Activated B cell treated with CpG ODN at 0.5 μM for 24 hours (primary cell): ENCODE measurements around the gene BHLHE23. TPM values are rescaled to one million over a fixed set of nuclear protein-coding genes. Genes with fewer than 3 reads are reported as not detected.

Experiments
- ATAC-seq: fragments of 200-7000 bp; cut with Tn5 transposase; one replicate; pipeline ENCODE4 v1.10.0; 2021; ENCODE audit warnings: low read depth, mild to moderate bottlenecking, moderate library complexity
- CTCF ChIA-PET: fragments of 350-600 bp; sonication (Branson Sonifier 250); formaldehyde crosslinking; loops from one replicate; lab custom pipeline; 2021; ENCODE audit warnings: antibody characterized with exemption; lab: Charles Lee
- POLR2A ChIA-PET: fragments of 350-600 bp; sonication (Branson Sonifier 250); formaldehyde crosslinking; loops from one replicate; lab custom pipeline; 2021; ENCODE audit warnings: antibody characterized with exemption; lab: Charles Lee
- DNase-seq: peaks from one replicate; pipeline ENCODE4 v3.0.0; 2022
- H3K27ac Mint-ChIP-seq: one replicate; pipeline ENCODE4 v1.8.0; 2020; ENCODE audit warnings: mixed read lengths
- H3K27me3 Mint-ChIP-seq: one replicate; pipeline ENCODE4 v1.8.0; 2021; ENCODE audit warnings: mixed read lengths
- H3K36me3 Mint-ChIP-seq: one replicate; pipeline ENCODE4 v1.8.0; 2021; ENCODE audit warnings: low read depth, mixed read lengths
- H3K4me1 Mint-ChIP-seq: one replicate; pipeline ENCODE4 v1.8.0; 2021; ENCODE audit warnings: mixed read lengths
- H3K4me3 Mint-ChIP-seq: one replicate; pipeline ENCODE4 v1.8.0; 2020; ENCODE audit warnings: mild to moderate bottlenecking, mixed read lengths
- H3K9me3 Mint-ChIP-seq: one replicate; pipeline ENCODE4 v1.8.0; 2020; ENCODE audit warnings: mixed read lengths
- intact Hi-C: fragments of 100-400 bp; cut with micrococcal nuclease; formaldehyde crosslinking; loops from one replicate; pipeline ENCODE4 v1.15.1; 2024
- total RNA-seq: library from RNA; stranded (reverse); gene quantifications from 2 replicates; pipeline ENCODE4 v1.2.3, GENCODE V29; 2022
- TF ChIP-seq, protein P1 (sequence below): fragments of 200-600 bp; IDR thresholded peaks from one replicate; pipeline ENCODE4 v1.8.0; 2022; ENCODE audit warnings: antibody characterized with exemption, mild to moderate bottlenecking

BHLHE23 gene
- total RNA-seq, 1 donor from 2014 or later, result not detected

DNA sequence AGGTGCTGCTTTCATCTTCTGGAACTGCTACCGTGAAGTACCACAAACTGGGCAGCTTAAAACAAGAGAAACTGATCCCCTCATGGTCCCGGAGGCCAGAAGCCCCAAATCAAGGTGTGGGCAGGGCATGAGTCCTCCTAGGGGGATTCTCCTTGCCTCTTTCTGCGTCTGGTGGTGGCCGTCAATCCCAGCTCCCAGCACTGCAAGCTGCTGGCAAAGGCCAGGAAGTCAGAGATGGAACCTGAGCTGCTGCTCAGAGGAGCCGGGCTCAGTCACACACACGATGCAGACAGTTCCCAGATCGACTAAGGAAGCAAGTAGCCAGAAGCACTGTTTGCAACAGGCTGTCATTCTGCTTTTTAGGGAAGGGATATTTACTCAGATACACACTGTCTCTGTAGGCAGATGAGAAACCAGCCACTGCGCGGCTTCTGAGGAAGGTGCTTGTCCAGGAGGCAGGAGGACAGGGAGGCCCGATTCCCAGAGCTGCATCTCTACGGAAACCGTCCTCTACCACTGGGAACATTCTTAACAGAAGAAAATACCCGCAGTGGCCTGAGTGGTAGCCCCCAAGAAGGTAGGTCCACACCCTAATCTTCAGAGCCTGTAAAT is 15.5 kb downstream of the BHLHE23 start:
- POLR2A ChIA-PET, result interaction anchor here (0.5 kb wide), 1 partner anchor 10 kb away, joined by 3 read pairs; no protein-coding TSS in a partner anchor
- CTCF ChIA-PET, result no interaction called here
- ATAC-seq (no peak), DNase-seq (no peak)
- Mint-ChIP-seq H3K27me3 (peaks cover 35% of the 10 kb centered on the region), H3K9me3 (no peaks in the 10 kb centered on the region), H3K27ac (no peak overlapping the region), H3K4me3 (no peak overlapping the region), H3K4me1 (peaks cover 8% of the 10 kb centered on the region), H3K36me3 (no peaks in the 10 kb centered on the region)
- TF ChIP-seq, protein P1, sequence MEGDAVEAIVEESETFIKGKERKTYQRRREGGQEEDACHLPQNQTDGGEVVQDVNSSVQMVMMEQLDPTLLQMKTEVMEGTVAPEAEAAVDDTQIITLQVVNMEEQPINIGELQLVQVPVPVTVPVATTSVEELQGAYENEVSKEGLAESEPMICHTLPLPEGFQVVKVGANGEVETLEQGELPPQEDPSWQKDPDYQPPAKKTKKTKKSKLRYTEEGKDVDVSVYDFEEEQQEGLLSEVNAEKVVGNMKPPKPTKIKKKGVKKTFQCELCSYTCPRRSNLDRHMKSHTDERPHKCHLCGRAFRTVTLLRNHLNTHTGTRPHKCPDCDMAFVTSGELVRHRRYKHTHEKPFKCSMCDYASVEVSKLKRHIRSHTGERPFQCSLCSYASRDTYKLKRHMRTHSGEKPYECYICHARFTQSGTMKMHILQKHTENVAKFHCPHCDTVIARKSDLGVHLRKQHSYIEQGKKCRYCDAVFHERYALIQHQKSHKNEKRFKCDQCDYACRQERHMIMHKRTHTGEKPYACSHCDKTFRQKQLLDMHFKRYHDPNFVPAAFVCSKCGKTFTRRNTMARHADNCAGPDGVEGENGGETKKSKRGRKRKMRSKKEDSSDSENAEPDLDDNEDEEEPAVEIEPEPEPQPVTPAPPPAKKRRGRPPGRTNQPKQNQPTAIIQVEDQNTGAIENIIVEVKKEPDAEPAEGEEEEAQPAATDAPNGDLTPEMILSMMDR, result no peak
- intact Hi-C loops, result no loop called here

DNA sequence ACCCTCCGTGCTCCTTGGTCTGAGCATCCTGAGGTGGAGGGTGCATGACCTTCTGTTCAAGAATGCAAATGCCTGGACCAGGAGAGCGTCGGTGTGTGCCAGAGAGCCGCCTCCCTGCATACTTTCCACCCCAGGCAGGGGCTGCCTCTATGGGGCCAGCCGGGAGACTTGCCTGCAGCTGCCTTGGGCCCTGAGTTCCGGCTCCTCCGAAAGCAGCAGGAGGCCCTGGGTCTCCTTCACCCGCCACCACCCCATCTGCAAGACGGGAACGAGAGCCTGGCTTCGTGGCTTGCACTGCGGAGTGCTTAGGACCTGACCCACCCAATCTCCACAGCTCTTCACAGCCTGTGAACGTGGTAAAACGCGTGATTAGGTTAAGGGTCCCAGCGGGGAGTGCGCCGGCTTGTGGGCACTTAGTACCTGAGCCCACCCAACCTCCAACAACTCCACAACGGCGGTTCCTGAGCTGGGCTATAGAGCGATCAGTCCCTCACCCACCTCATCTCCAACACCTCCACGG is 16.4 kb downstream of the BHLHE23 start:
- Mint-ChIP-seq H3K27me3 (peaks cover 33% of the 10 kb centered on the region), H3K9me3 (no peaks in the 10 kb centered on the region), H3K36me3 (no peaks in the 10 kb centered on the region), H3K4me3 (no peak overlapping the region), H3K27ac (no peak overlapping the region), H3K4me1 (peaks cover 8% of the 10 kb centered on the region)
- ATAC-seq (no peak), DNase-seq (no peak)
- TF ChIP-seq, protein P1, result no peak
- POLR2A ChIA-PET, result interaction anchor here (0.5 kb wide), 1 partner anchor 11 kb away, joined by 3 read pairs; no protein-coding TSS in a partner anchor
- CTCF ChIA-PET, result no interaction called here
- intact Hi-C loops, result no loop called here

GRCh38 chr20:62989201-62989601 is 17.6 kb downstream of the BHLHE23 start:
- no peaks in the 10 kb centered on the region for H3K9me3 Mint-ChIP-seq
- no peak for DNase-seq

DNA sequence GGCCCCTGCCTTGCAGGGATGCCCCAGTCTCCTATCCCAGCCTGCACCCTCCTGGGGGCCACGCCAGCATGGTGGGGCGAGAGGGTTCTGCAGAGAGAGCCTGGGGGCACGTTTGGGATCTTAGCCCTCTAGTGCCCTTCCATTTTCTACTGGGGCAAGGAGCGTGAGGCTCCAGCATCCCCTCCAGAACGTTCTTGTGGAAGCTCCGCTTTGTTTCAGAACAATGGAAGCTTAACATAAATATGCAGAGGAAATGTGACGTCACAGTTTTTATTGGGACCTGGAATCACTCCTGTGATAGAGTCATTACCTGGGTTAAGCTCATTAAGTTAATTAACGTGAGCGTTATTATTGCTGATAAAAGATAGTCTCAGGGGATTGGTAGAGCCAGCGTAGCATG is 19.6 kb downstream of the BHLHE23 start:
- Mint-ChIP-seq H3K27ac (no peak overlapping the region), H3K27me3 (peaks cover 31% of the 10 kb centered on the region), H3K9me3 (no peaks in the 10 kb centered on the region), H3K4me3 (no peak overlapping the region), H3K36me3 (no peaks in the 10 kb centered on the region), H3K4me1 (peaks cover 12% of the 10 kb centered on the region)
- ChIA-PET CTCF (no interaction called here), POLR2A (no interaction called here)
- ATAC-seq, result no peak
- no peak for DNase-seq
- TF ChIP-seq, protein P1, result no peak
- intact Hi-C loops, result no loop called here

More at GRCh38 chr20:62989201-62989601, 17.6 kb downstream of the BHLHE23 start:
- ATAC-seq, result no peak
- Mint-ChIP-seq H3K36me3 (no peaks in the 10 kb centered on the region), H3K4me3 (peak overlapping the region; percentile 67), H3K27me3 (peaks cover 32% of the 10 kb centered on the region), H3K27ac (no peak overlapping the region), H3K4me1 (peaks cover 8% of the 10 kb centered on the region)
- TF ChIP-seq, protein P1, result no peak
- ChIA-PET POLR2A (no interaction called here), CTCF (no interaction called here)
- intact Hi-C loops, result no loop called here

DNA sequence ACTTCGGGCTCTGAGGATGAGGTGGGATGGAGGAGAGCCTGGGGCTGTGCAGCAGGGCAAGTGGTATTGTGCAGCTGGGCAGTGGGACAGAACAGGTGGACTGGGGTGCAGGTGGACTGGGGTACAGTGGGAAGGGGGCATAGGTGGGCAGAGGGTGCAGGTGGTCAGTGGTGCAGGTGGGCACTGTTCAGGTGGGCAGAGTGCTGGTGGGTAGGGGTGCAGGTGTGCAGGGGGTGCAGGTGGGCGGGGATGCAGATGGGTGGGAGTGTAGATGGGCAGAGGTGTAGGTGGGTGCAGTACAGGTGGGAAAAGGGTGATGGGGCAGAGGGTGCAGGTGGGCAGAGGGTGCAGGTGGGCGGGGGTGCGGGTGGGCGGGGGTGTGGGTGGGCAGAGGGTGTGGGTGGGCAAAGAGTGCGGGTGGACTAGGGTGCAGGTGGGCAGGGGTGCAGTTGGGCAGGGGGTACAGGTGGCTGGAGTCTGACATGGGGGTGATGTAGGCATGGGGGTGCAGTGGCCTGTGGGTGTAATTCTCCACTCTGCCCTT is 20.4 kb downstream of the BHLHE23 start:
- CTCF ChIA-PET, result interaction anchor here (1.1 kb wide), 1 partner anchor 14 kb away, joined by 3 read pairs; no protein-coding TSS in a partner anchor
- DNase-seq (no peak), ATAC-seq (no peak)
- POLR2A ChIA-PET, result no interaction called here
- H3K36me3 Mint-ChIP-seq, result no peaks in the 10 kb centered on the region
- H3K27ac Mint-ChIP-seq, result no peak overlapping the region
- intact Hi-C loops, result no loop called here
- TF ChIP-seq, protein P1, result no peak
- H3K27me3 Mint-ChIP-seq, result peaks cover 35% of the 10 kb centered on the region
- peaks cover 19% of the 10 kb centered on the region for H3K4me1 Mint-ChIP-seq
- H3K4me3 Mint-ChIP-seq, result no peak overlapping the region
- H3K9me3 Mint-ChIP-seq, result no peaks in the 10 kb centered on the region
